Measurements from ENCODE around the gene EML6.

Gene EML6

GRCh38 chr2:54927751-54928615 lies 204.5 kb downstream of the EML6 start:
- H3K4me2 ChIP-seq (ENCODE audit: low read depth, low read length, poor library complexity, severe bottlenecking), result no peak overlapping the region
- no peaks in the 10 kb centered on the region for H3K9me2 ChIP-seq (replicated peaks; ENCODE audit: low read depth, low read length)
- no peak overlapping the region for H3K4me3 ChIP-seq (ENCODE audit: low read length, poor library complexity, severe bottlenecking)
- no peaks in the 10 kb centered on the region for H3K36me3 ChIP-seq (ENCODE audit: insufficient read depth, low read length)
- no peaks in the 10 kb centered on the region for H3K79me2 ChIP-seq (ENCODE audit: insufficient read depth, low read length)
- no peaks in the 10 kb centered on the region for H3K9me3 ChIP-seq (ENCODE audit: insufficient read depth, low read depth, low read length)
- no peaks in the 10 kb centered on the region for H4K20me1 ChIP-seq (ENCODE audit: insufficient read depth, low read length, poor library complexity, severe bottlenecking)
- no peak overlapping the region for H3K9ac ChIP-seq (ENCODE audit: low read depth, low read length, poor library complexity, severe bottlenecking)
- no peaks in the 10 kb centered on the region for H3K27me3 ChIP-seq (ENCODE audit: insufficient read depth, low read length, poor library complexity, severe bottlenecking)
- no peaks in the 10 kb centered on the region for H3K4me1 ChIP-seq (ENCODE audit: insufficient read depth, low read length, poor library complexity, severe bottlenecking)
- TF ChIP-seq EZH2phosphoT487 (IDR thresholded peaks at IDR 0.05; ENCODE audit: borderline replicate concordance) (no peak), CTCF (conservative IDR thresholded peaks at IDR 0.05; ENCODE audit: low read length) (no peak)
- no peaks in the 10 kb centered on the region for H3F3A ChIP-seq (ENCODE audit: low read depth)
- no peak overlapping the region for H2AFZ ChIP-seq (ENCODE audit: low read length)

- Histone ChIP-seq H3K4me2 (ENCODE audit: low read depth, low read length, poor library complexity, severe bottlenecking) (no peak overlapping the region), H3F3A (ENCODE audit: low read depth) (no peaks in the 10 kb centered on the region)
These were observed 205.3 kb downstream of the EML6 start for GRCh38 chr2:54928719-54929118.

GRCh38 chr2:54931473-54931872 lies 208.0 kb downstream of the EML6 start:
- Histone ChIP-seq H3K4me2 (ENCODE audit: low read depth, low read length, poor library complexity, severe bottlenecking) (no peak overlapping the region), H2AFZ (ENCODE audit: low read length) (no peak overlapping the region), H3K79me2 (ENCODE audit: insufficient read depth, low read length) (no peaks in the 10 kb centered on the region), H3F3A (ENCODE audit: low read depth) (no peaks in the 10 kb centered on the region), H4K20me1 (ENCODE audit: insufficient read depth, low read length, poor library complexity, severe bottlenecking) (no peaks in the 10 kb centered on the region), H3K4me3 (ENCODE audit: low read length, poor library complexity, severe bottlenecking) (no peak overlapping the region), H3K4me1 (ENCODE audit: insufficient read depth, low read length, poor library complexity, severe bottlenecking) (no peaks in the 10 kb centered on the region), H3K9me2 (replicated peaks; ENCODE audit: low read depth, low read length) (no peaks in the 10 kb centered on the region), H3K9me3 (ENCODE audit: insufficient read depth, low read depth, low read length) (no peaks in the 10 kb centered on the region), H3K36me3 (ENCODE audit: insufficient read depth, low read length) (no peaks in the 10 kb centered on the region), H3K9ac (ENCODE audit: low read depth, low read length, poor library complexity, severe bottlenecking) (no peak overlapping the region), H3K27me3 (ENCODE audit: insufficient read depth, low read length, poor library complexity, severe bottlenecking) (no peaks in the 10 kb centered on the region)
- no peak for TF ChIP-seq EZH2phosphoT487 (IDR thresholded peaks at IDR 0.05; ENCODE audit: borderline replicate concordance)
- TF ChIP-seq CTCF (conservative IDR thresholded peaks at IDR 0.05; ENCODE audit: low read length), result no peak

More at GRCh38 chr2:54928719-54929118, 205.3 kb downstream of the EML6 start:
- Histone ChIP-seq H3K36me3 (ENCODE audit: insufficient read depth, low read length) (no peaks in the 10 kb centered on the region), H3K4me1 (ENCODE audit: insufficient read depth, low read length, poor library complexity, severe bottlenecking) (no peaks in the 10 kb centered on the region), H3K79me2 (ENCODE audit: insufficient read depth, low read length) (no peaks in the 10 kb centered on the region), H3K9ac (ENCODE audit: low read depth, low read length, poor library complexity, severe bottlenecking) (no peak overlapping the region), H2AFZ (ENCODE audit: low read length) (no peak overlapping the region), H3K27me3 (ENCODE audit: insufficient read depth, low read length, poor library complexity, severe bottlenecking) (no peaks in the 10 kb centered on the region), H3K4me3 (ENCODE audit: low read length, poor library complexity, severe bottlenecking) (no peak overlapping the region), H3K9me3 (ENCODE audit: insufficient read depth, low read depth, low read length) (no peaks in the 10 kb centered on the region), H4K20me1 (ENCODE audit: insufficient read depth, low read length, poor library complexity, severe bottlenecking) (no peaks in the 10 kb centered on the region), H3K9me2 (replicated peaks; ENCODE audit: low read depth, low read length) (no peaks in the 10 kb centered on the region)
- TF ChIP-seq CTCF (conservative IDR thresholded peaks at IDR 0.05; ENCODE audit: low read length) (no peak), EZH2phosphoT487 (IDR thresholded peaks at IDR 0.05; ENCODE audit: borderline replicate concordance) (no peak)
